ENCODE measurements around the gene PLEKHH1.

Gene PLEKHH1

GRCh38 chr14:67510836-67511235, 22.3 kb upstream of the PLEKHH1 start:
- no peak for DNase-seq

- DNase-seq = no peak
Measured at GRCh38 chr14:67512463-67513310, 20.4 kb upstream of the PLEKHH1 start.

- DNase-seq = no peak
Measured at GRCh38 chr14:67513631-67514108, 19.4 kb upstream of the PLEKHH1 start.

DNA sequence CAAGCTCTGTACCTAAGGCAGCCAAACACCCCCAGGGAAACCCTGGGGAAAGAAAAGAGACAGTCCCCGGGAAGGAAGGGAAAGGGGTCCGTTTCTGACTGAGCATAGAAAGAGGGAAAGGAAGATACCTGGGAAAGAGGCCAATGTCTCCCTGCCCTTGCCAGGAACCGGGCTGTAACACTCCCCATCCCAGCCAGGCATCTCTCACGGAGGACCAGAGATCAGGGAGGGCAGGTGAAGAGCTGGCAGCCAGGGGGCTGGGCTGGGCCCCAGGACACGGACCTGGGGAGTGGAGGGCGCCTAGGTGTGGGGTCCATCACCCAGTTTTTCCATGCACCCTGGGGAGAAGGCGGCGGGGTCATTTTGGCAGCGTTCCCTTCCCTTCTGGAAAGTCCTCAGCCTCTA, 18.9 kb upstream of the PLEKHH1 start:
- no peak for DNase-seq

GRCh38 chr14:67514650-67515385, 18.3 kb upstream of the PLEKHH1 start:
- DNase-seq = peak; percentile 63

DNA sequence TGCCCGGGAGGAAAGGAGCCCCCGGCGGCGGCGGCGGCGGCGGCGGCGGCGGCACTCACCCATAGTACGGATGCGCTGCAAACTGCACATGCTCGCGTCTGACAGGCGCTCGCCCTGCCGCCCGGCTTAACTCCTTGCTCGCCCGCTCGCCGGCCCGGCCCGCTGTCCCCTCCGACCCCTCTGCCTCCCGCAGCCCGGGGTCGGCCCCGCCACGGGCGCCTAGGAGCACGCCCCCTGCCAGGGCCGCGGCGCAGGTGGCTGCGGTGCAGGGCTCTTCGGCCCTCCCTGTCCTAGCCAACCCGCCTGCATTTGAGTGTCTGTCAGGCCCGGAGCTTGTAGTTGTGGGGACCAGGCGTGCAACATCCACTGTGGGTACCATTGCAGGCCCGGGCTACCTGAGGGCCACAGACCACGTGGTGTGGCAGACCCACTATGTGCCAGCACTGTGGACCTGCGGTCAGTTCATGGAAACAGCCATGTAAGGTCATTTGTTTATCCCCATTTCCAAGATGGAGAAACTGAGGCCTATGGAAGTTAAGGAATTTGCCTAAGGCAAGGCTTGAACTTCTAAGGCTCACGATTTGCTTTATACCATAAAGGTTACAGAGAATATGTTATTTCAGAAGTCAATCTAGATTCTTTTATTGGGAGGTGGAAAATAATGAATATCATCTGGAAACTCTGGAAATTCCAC, 17.6 kb upstream of the PLEKHH1 start:
- DNase-seq = no peak

DNA sequence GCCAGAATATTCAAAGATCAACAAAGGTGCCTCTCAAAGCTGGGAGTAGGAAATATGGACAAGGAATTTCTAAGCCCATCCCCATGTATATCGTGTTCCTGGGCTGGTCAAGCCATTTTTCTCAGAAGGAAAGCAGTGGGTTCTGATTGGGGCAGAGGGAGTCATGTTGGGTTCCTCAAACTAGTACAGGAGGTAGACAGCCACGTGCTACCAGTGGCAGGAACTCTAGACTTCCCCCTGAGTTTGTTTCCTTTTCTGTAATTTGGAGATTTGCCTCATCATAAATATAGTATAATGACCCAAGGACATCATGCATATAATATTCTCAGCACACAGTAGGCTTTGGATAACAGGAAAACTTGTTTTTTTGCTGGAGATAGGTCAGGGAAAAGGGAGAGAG, 16.4 kb upstream of the PLEKHH1 start:
- no peak for DNase-seq

GRCh38 chr14:67517083-67517482, 16.0 kb upstream of the PLEKHH1 start:
- no peak for DNase-seq

DNA sequence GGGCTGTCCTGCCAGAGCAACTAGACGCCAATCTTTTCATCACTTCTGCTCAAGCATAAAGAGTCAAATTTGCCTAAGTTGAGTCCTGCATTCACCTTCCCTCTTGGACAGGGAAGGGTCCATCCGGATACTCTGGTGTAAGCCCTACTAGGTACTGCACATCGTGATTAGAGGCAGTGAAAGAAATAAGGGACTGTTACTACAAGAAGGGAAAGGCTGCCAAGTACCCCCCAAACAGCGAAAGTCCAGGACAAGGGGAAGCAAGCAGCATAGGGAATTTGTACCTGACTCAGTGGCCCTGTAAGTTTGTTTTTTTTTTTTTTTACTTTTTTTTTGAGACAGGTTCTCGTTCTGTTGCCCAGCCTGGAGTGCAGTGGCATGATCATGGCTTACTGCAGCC, 13.7 kb upstream of the PLEKHH1 start:
- DNase-seq = no peak

DNA sequence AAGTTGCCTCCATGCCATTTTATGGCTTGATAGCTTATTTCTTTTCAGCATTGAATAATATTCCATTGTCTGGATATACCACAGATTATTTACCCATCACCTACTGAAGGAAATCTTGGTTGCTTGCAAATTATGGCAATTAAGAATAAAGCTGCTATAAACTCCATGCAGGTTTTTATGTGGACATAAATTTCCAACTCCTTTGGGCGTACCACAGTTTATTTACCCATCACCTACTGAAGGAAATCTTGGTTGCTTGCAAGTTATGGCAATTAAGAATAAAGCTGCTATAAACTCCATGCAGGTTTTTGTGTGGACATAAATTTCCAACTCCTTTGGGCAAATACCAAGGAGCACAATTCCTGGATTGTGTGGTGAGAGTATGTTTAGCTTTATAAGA, 12.6 kb upstream of the PLEKHH1 start:
- DNase-seq = no peak

DNA sequence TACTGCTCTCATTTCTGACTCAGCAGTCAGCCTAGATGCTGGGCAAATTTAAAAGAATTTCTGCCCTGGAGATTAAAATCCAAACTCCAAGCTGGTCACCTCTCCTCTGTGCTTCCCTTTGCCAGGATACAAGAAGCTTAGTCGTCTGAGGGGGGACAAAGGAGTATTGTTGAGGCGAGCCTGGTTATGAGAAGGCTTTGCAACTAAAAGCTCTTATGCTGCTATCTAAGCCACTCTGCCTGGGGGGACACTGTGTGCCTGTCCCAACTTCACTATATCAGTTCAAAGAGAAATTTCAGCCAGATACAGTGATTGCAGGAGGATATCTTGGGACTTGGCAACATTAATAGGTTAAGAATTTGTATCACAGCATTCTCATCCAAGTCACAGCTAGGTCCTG, 10.8 kb upstream of the PLEKHH1 start:
- no peak for DNase-seq

DNA sequence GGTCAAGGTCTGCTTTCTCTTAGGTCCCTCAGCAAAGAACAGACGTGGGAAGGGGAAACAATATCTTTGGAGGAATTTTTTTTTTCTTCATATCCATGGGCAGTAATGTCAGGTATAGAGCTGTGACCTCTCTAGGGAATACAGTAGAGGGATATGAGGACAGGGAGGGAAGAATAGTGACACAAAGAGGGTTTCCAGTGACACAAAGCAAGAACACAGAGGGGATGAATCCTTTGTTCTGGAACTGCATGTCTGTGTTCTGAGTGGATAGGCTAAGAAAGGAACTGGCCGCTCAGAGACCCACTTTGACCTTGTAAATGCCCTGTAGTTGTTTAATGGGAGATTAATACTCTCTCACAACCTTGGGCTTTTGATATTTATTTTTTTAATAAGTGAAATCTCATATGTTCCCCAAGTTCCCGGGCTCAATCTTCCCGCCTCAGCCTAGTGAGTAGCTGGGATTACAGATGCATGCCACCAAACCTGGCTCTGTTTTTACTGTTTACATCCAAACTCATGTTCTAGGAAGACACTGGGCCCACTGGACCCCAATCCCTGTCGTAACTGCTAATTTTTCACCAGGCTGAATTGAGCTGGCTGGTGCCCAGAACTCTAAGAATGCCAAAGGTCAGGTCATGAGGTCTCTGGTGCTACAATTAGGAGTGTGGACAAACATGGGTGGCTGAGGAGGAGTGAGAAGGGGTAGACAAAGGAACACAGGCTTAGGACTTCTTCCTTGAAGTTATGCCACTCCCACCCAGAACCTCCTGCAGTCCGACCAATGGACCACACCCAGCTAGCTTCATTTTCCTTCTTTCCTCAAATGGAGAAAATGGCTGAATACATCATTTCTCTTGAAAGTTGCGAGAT, 9.1 kb upstream of the PLEKHH1 start:
- DNase-seq = no peak

- no peak for DNase-seq
Measured at GRCh38 chr14:67524634-67524963, 8.5 kb upstream of the PLEKHH1 start.

GRCh38 chr14:67525389-67525788, 7.7 kb upstream of the PLEKHH1 start:
- no peak for DNase-seq

- no peak for DNase-seq
Measured at GRCh38 chr14:67526181-67526580, 6.9 kb upstream of the PLEKHH1 start.

DNA sequence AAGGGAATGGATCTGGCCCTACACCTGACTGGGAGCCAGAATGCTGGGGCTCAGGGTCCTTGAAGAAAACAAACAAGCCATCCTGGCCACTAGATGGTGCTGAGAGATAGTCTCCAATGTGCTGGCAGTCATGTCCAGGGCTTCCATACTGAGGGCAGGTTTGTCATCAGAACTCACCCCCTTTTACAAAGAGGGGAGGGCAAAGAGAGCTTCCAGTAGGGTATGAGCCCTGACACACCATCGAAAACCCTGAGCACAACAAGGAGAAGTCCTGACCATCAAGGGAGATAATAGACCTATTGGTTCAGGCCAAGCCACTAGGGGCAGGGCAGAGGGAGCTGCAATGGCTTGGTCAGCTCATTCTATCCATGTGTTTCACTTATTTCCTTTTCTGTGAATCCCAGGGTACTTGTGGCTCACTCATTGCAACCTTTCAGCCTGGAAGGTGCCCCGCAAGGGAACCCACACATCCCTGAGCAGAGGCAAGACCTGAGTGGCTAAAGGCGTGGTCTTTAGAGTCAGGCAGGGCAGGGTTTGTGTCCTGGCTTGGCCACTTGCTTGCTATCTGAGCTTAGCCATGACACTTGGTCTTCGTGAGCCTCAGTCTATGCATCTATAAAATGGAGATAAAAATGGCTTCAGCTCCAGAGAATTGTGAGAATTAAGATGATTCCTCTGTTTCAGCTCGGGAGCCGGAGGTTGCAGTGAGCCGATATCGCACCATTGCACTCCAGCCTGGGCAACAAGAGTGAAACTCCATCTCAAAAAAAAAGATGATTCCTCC, 6.2 kb upstream of the PLEKHH1 start:
- peak; percentile 81 for DNase-seq

GRCh38 chr14:67527756-67528155, 5.3 kb upstream of the PLEKHH1 start:
- no peak for DNase-seq

GRCh38 chr14:67528276-67528675, 4.8 kb upstream of the PLEKHH1 start:
- no peak for DNase-seq

- DNase-seq = no peak
Measured at GRCh38 chr14:67529947-67530935, 2.8 kb upstream of the PLEKHH1 start.

GRCh38 chr14:67532606-67532997, 488 bp upstream of the PLEKHH1 start:
- no peak for DNase-seq

DNA sequence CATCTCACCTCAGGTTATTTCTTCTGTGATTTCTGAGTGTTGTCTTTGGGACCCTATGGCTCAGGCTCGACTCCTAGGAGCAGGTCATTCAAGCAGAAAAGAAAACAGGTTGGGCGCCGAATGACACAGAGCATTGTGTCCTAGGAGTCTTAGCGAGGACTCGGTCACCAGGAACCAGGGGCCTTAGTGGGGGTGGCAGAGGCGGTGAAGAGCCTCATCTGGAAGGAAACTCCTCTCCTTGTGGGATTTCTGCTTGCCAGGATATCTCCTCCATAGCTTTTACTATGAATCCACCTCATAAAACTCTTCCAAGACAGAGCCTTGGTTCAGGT, 630 bp downstream of the PLEKHH1 start:
- peak; percentile 74 for DNase-seq
